SK-N-SH (cell line): ENCODE data around the gene IL1F10. TPM values are rescaled to one million over a fixed set of nuclear protein-coding genes. Genes with fewer than 3 reads are reported as not detected.

Source experiments
- CTCF ChIA-PET: fragments of 300-600, 350-600 bp; formaldehyde crosslinking; extraction: SDS; loops from one replicate; lab custom pipeline; 2021; lab: Yijun Ruan, JAX
- POLR2A ChIA-PET: fragments of 350-600 bp; sonication (Branson Sonifier 250); formaldehyde crosslinking; extraction: SDS; loops from one replicate; lab custom pipeline; 2020; ENCODE audit warnings: antibody characterized with exemption, inconsistent platforms; lab: Yijun Ruan, JAX
- DNase-seq: peaks from one replicate; pipeline ENCODE4 v3.0.0; 2012
- H2AFZ ChIP-seq: fragments of 200-600 bp; sonication (generic); 2 replicates; pipeline ENCODE4 v1.8.1; 2016; ENCODE audit warnings: antibody characterized with exemption, mild to moderate bottlenecking, low read depth
- H3F3A ChIP-seq: fragments of 200-600 bp; sonication (generic); replicated peaks from 2 replicates; pipeline ENCODE3; 2016; ENCODE audit warnings: antibody characterized with exemption, mild to moderate bottlenecking; ENCODE audit not compliant: insufficient read depth
- H3K27ac ChIP-seq, 2 experiments: fragments of 200-500 bp in 1 of 2; fragments of 200-600 bp in 1 of 2; sonication (Bioruptor generic) in 1 of 2; sonication (generic), shearing (Covaris generic) in 1 of 2; 2 replicates each; pipeline versions ENCODE4 v1.5.1 to v1.6.1; 2014 to 2016; ENCODE audit warnings: low read depth in 2 of 2, inconsistent platforms in 1 of 2, low read length in 1 of 2, mild to moderate bottlenecking in 1 of 2, mixed read lengths in 1 of 2
- H3K27me3 ChIP-seq: fragments of 200-600 bp; sonication (generic), shearing (Covaris generic); 2 replicates; pipeline ENCODE4 v1.6.1; 2016; ENCODE audit warnings: mixed run types; ENCODE audit not compliant: insufficient read depth
- H3K36me3 ChIP-seq, 2 experiments: fragments of 200-500 bp in 1 of 2; fragments of 200-600 bp in 1 of 2; sonication (Bioruptor generic) in 1 of 2; sonication (generic) in 1 of 2; replicated peaks in 1 of 2; 2 replicates each; pipeline versions ENCODE3 to v1.5.1; 2014 to 2016; ENCODE audit warnings: low read length in 1 of 2, mild to moderate bottlenecking in 1 of 2; ENCODE audit not compliant: insufficient read depth in 2 of 2, control insufficient read depth in 1 of 2
- H3K4me1 ChIP-seq, 2 experiments: fragments of 200-500 bp in 1 of 2; fragments of 200-600 bp in 1 of 2; sonication (Bioruptor generic) in 1 of 2; sonication (generic), shearing (Covaris generic) in 1 of 2; 2 replicates each; pipeline versions ENCODE4 v1.5.1 to v1.6.1; 2014 to 2016; ENCODE audit warnings: low read depth in 1 of 2, low read length in 1 of 2, mixed run types in 1 of 2; ENCODE audit not compliant: insufficient read depth in 2 of 2, control insufficient read depth in 1 of 2
- H3K4me2 ChIP-seq: fragments of 200-600 bp; sonication (generic), shearing (Covaris generic); 2 replicates; pipeline ENCODE4 v1.6.1; 2017; ENCODE audit warnings: mixed run types
- H3K4me3 ChIP-seq, 2 experiments: fragments of 200-500 bp in 1 of 2; fragments of 200-600 bp in 1 of 2; sonication (Bioruptor generic) in 1 of 2; sonication (generic), shearing (Covaris generic) in 1 of 2; 2 replicates each; pipeline versions ENCODE4 v1.5.1 to v1.8.1; 2014 to 2016; ENCODE audit warnings: low read depth in 2 of 2, inconsistent platforms in 1 of 2, low read length in 1 of 2, mild to moderate bottlenecking in 1 of 2, mixed read lengths in 1 of 2, moderate library complexity in 1 of 2
- H3K79me2 ChIP-seq: fragments of 200-600 bp; sonication (generic); 2 replicates; pipeline ENCODE4 v1.8.1; 2017; ENCODE audit warnings: mild to moderate bottlenecking; ENCODE audit not compliant: insufficient read depth
- H3K9ac ChIP-seq: fragments of 200-600 bp; sonication (generic); 2 replicates; pipeline ENCODE4 v1.6.1; 2017; ENCODE audit warnings: mixed run types
- H3K9me2 ChIP-seq: fragments of 200-600 bp; sonication (generic); 2 replicates; pipeline ENCODE4 v1.6.1; 2017; ENCODE audit warnings: mixed run types
- H3K9me3 ChIP-seq: fragments of 200-600 bp; sonication (generic); 2 replicates; pipeline ENCODE4 v1.6.1; 2017; ENCODE audit warnings: mixed run types, mild to moderate bottlenecking, moderate library complexity
- H4K20me1 ChIP-seq: fragments of 200-600 bp; sonication (generic); 2 replicates; pipeline ENCODE4 v1.6.1; 2017; ENCODE audit warnings: mild to moderate bottlenecking, mixed run types; ENCODE audit not compliant: insufficient read depth
- ELF1 ChIP-seq: IDR thresholded peaks from 2 replicates; pipeline ENCODE4 v1.4.0; 2012
- EP300 ChIP-seq, 2 experiments: IDR thresholded peaks; 2 replicates each; pipeline versions ENCODE4 v1.4.0 to v1.6.1; 2012; ENCODE audit warnings: borderline replicate concordance in 1 of 2, low read depth in 1 of 2, low read length in 1 of 2
- EZH2phosphoT487 ChIP-seq: fragments of 200-600 bp; sonication (generic); IDR thresholded peaks from 2 replicates; pipeline ENCODE4 v1.6.1; 2017; ENCODE audit warnings: low read depth, mixed run types, mild to moderate bottlenecking, antibody characterized with exemption, moderate library complexity, borderline replicate concordance
- FOXJ3 ChIP-seq: sonication (generic); formaldehyde crosslinking; IDR thresholded peaks from 2 replicates; pipeline ENCODE4 v1.5.1; 2020; ENCODE audit warnings: mild to moderate bottlenecking, missing genetic modification reagents
- GABPA ChIP-seq: IDR thresholded peaks from 2 replicates; pipeline ENCODE4 v1.4.0; 2012; ENCODE audit warnings: low read depth, mild to moderate bottlenecking
- GATA2 ChIP-seq: sonication (generic); formaldehyde crosslinking; IDR thresholded peaks from 2 replicates; pipeline ENCODE4 v1.5.0; 2020; ENCODE audit warnings: mild to moderate bottlenecking, missing genetic modification reagents
- JUND ChIP-seq: IDR thresholded peaks from 2 replicates; pipeline ENCODE4 v1.4.0; 2012
- RAD21 ChIP-seq: IDR thresholded peaks from 2 replicates; pipeline ENCODE4 v1.6.1; 2012; ENCODE audit warnings: mild to moderate bottlenecking, low read length
- RCOR1 ChIP-seq: fragments of 150-350 bp; IDR thresholded peaks from 2 replicates; pipeline ENCODE4 v1.6.1; 2017; ENCODE audit warnings: antibody characterized with exemption, low read length
- RFX5 ChIP-seq: IDR thresholded peaks from 2 replicates; pipeline ENCODE4 v1.6.1; 2012; ENCODE audit warnings: mild to moderate bottlenecking, improper control_type of control experiment, low read length
- RXRA ChIP-seq: IDR thresholded peaks from 2 replicates; pipeline ENCODE4 v1.4.0; 2012; ENCODE audit warnings: low read depth, mild to moderate bottlenecking, borderline replicate concordance
- SIN3A ChIP-seq: IDR thresholded peaks from 2 replicates; pipeline ENCODE4 v1.6.1; 2012; ENCODE audit warnings: low read depth, mild to moderate bottlenecking, low read length, moderate library complexity, borderline replicate concordance
- SMC3 ChIP-seq: IDR thresholded peaks from 2 replicates; pipeline ENCODE4 v1.6.1; 2012; ENCODE audit warnings: low read depth, low read length, improper control_type of control experiment
- WGBS: methylation state at CpG from one replicate; pipeline ENCODE4 v1.1.6; 2017; ENCODE audit warnings: low lambda C conversion rate; 5-methylcytosine and 5-hydroxymethylcytosine counted together
- polyA plus RNA-seq, 3 experiments: library from polyadenylated mRNA; depleted of rRNA; stranded (reverse); fragments of >200 nt; gene quantifications; 2 replicates each; pipeline ENCODE4 v1.2.3, GENCODE V29; 2012
- TF ChIP-seq, protein P1 (sequence below): fragments of 200-600 bp; sonication (generic); IDR thresholded peaks from 2 replicates; pipeline ENCODE4 v1.6.1; 2017; ENCODE audit warnings: antibody characterized with exemption, mild to moderate bottlenecking, moderate library complexity
- TF ChIP-seq, protein P2 (sequence below): IDR thresholded peaks from 2 replicates; pipeline ENCODE4 v1.4.0; 2012; ENCODE audit warnings: low read depth, borderline replicate concordance
- TF ChIP-seq, protein P3 (sequence below): IDR thresholded peaks from 2 replicates; pipeline ENCODE4; 2012
- TF ChIP-seq, protein P4 (sequence below): IDR thresholded peaks from 2 replicates; pipeline ENCODE4 v1.4.0; 2012; ENCODE audit warnings: low read depth, borderline replicate concordance

Gene IL1F10, protein sequence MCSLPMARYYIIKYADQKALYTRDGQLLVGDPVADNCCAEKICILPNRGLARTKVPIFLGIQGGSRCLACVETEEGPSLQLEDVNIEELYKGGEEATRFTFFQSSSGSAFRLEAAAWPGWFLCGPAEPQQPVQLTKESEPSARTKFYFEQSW
- not detected in 2 replicates for polyA plus RNA-seq (2012; rRNA removed)
- polyA plus RNA-seq (2012; cell fraction: cytosol; rRNA removed), result not detected in 2 replicates
- polyA plus RNA-seq (2012; cell fraction: nucleus; rRNA removed), result not detected in 2 replicates

DNA sequence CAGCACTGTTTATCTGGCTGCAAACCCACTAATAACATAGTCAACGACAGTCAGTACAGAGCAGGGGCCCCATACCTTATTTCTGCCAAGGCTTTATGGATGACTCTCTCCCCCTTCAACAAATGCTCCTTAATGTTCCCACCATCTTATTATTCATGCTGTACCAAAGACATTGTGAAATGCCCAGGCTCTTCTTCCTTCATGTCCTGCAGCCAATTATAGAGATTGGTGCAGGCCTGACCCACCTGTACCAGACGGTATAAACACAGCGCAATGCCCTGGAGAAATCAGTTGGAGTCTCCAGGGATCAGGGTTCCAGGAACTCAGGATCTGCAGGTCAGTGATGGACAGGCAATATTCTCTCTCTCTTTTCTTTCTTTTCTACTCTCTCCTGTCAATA lies at the start of gene IL1F10:
TSS of gene IL1F10 (plus strand) at position 290 of the 400 bp plus-strand sequence. CDS start 4,769 bp downstream, outside the sequence.
- Histone ChIP-seq H3K27ac (no peak within 1 kb of the TSS), H2AFZ (no peak within 1 kb of the TSS), H3K4me2 (no peak within 1 kb of the TSS), H3K4me3 (no peak within 1 kb of the TSS), H3K36me3 (no peaks in the 10 kb centered on the region), H3K9me3 (no peaks in the 10 kb centered on the region), H4K20me1 (no peaks in the 10 kb centered on the region), H3F3A (no peaks in the 10 kb centered on the region), H3K27me3 (no peaks in the 10 kb centered on the region; the same call in 1 of the 2 replicates), H3K9ac (no peak within 1 kb of the TSS), H3K4me1 (no peaks in the 10 kb centered on the region), H3K79me2 (no peaks in the 10 kb centered on the region), H3K9me2 (no peaks in the 10 kb centered on the region)
- WGBS, result 22% methylated on average over 3 of the region's 3 CpGs
- TF ChIP-seq, protein P1, sequence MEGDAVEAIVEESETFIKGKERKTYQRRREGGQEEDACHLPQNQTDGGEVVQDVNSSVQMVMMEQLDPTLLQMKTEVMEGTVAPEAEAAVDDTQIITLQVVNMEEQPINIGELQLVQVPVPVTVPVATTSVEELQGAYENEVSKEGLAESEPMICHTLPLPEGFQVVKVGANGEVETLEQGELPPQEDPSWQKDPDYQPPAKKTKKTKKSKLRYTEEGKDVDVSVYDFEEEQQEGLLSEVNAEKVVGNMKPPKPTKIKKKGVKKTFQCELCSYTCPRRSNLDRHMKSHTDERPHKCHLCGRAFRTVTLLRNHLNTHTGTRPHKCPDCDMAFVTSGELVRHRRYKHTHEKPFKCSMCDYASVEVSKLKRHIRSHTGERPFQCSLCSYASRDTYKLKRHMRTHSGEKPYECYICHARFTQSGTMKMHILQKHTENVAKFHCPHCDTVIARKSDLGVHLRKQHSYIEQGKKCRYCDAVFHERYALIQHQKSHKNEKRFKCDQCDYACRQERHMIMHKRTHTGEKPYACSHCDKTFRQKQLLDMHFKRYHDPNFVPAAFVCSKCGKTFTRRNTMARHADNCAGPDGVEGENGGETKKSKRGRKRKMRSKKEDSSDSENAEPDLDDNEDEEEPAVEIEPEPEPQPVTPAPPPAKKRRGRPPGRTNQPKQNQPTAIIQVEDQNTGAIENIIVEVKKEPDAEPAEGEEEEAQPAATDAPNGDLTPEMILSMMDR, result no peak
- TF ChIP-seq GATA2 (no peak), SMC3 (no peak), EP300 (IDR thresholded peaks at IDR 0.05; ENCODE audit: borderline replicate concordance in 1 of 2, low read depth in 1 of 2, low read length in 1 of 2) (no peak), JUND (no peak), SIN3A (no peak), EZH2phosphoT487 (no peak), RCOR1 (no peak), GABPA (no peak), FOXJ3 (CRISPR knock-in tag) (no peak), RXRA (no peak), RAD21 (no peak), RFX5 (no peak), ELF1 (no peak)
- TF ChIP-seq, protein P2, sequence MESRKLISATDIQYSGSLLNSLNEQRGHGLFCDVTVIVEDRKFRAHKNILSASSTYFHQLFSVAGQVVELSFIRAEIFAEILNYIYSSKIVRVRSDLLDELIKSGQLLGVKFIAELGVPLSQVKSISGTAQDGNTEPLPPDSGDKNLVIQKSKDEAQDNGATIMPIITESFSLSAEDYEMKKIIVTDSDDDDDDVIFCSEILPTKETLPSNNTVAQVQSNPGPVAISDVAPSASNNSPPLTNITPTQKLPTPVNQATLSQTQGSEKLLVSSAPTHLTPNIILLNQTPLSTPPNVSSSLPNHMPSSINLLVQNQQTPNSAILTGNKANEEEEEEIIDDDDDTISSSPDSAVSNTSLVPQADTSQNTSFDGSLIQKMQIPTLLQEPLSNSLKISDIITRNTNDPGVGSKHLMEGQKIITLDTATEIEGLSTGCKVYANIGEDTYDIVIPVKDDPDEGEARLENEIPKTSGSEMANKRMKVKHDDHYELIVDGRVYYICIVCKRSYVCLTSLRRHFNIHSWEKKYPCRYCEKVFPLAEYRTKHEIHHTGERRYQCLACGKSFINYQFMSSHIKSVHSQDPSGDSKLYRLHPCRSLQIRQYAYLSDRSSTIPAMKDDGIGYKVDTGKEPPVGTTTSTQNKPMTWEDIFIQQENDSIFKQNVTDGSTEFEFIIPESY, result no peak
- TF ChIP-seq, protein P3, sequence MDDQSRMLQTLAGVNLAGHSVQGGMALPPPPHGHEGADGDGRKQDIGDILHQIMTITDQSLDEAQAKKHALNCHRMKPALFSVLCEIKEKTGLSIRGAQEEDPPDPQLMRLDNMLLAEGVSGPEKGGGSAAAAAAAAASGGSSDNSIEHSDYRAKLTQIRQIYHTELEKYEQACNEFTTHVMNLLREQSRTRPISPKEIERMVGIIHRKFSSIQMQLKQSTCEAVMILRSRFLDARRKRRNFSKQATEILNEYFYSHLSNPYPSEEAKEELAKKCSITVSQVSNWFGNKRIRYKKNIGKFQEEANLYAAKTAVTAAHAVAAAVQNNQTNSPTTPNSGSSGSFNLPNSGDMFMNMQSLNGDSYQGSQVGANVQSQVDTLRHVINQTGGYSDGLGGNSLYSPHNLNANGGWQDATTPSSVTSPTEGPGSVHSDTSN, result no peak
- TF ChIP-seq, protein P4, sequence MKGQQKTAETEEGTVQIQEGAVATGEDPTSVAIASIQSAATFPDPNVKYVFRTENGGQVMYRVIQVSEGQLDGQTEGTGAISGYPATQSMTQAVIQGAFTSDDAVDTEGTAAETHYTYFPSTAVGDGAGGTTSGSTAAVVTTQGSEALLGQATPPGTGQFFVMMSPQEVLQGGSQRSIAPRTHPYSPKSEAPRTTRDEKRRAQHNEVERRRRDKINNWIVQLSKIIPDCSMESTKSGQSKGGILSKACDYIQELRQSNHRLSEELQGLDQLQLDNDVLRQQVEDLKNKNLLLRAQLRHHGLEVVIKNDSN, result no peak
- CTCF ChIA-PET, result interaction anchor here (0.9 kb wide), 1 partner anchor 12 kb away, joined by 3 read pairs; no protein-coding TSS in a partner anchor
- DNase-seq, result no peak
- POLR2A ChIA-PET, result no interaction called here
